Nephron progenitor cell (in vitro differentiated cells): ENCODE measurements around the gene FBRSL1.

Experiments used
- DNase-seq: peaks from one replicate; pipeline ENCODE4 v3.0.0; 2021
- H3K27ac Mint-ChIP-seq: 2 replicates; pipeline ENCODE4 v1.8.0; 2021; ENCODE audit warnings: mild to moderate bottlenecking, moderate library complexity, mixed read lengths
- H3K27me3 Mint-ChIP-seq: 2 replicates; pipeline ENCODE4 v1.8.0; 2021; ENCODE audit warnings: mild to moderate bottlenecking, low read depth, mixed read lengths; ENCODE audit not compliant: poor library complexity
- H3K36me3 Mint-ChIP-seq: 2 replicates; pipeline ENCODE4 v1.8.0; 2021; ENCODE audit warnings: low read depth, mixed read lengths
- H3K4me1 Mint-ChIP-seq: 2 replicates; pipeline ENCODE4 v1.8.0; 2021; ENCODE audit warnings: mixed read lengths
- H3K4me3 Mint-ChIP-seq: 2 replicates; pipeline ENCODE4 v1.8.0; 2021; ENCODE audit warnings: mild to moderate bottlenecking, moderate library complexity, mixed read lengths
- H3K9me3 Mint-ChIP-seq: 2 replicates; pipeline ENCODE4 v1.8.0; 2021; ENCODE audit warnings: mild to moderate bottlenecking, moderate library complexity, mixed read lengths
- CTCF ChIP-seq: fragments of 200-600 bp; sonication (generic); IDR thresholded peaks from 2 replicates; pipeline ENCODE4 v1.5.0; 2021; ENCODE audit warnings: antibody characterized with exemption

Gene FBRSL1

GRCh38 chr12:132560364-132560613, 70.3 kb downstream of the FBRSL1 start:
- Mint-ChIP-seq H3K27me3 (peaks cover 6% of the 10 kb centered on the region), H3K36me3 (peaks cover 5% of the 10 kb centered on the region), H3K9me3 (no peaks in the 10 kb centered on the region), H3K4me3 (peak overlapping the region; percentile 75), H3K4me1 (peaks cover 22% of the 10 kb centered on the region), H3K27ac (no peak overlapping the region)
- no peak for TF ChIP-seq CTCF
- DNase-seq, result peak; percentile 64

GRCh38 chr12:132560614-132561426, 70.9 kb downstream of the FBRSL1 start:
- H3K9me3 Mint-ChIP-seq, result no peaks in the 10 kb centered on the region
- DNase-seq, result peak; percentile 91
- peaks cover 2% of the 10 kb centered on the region for H3K27me3 Mint-ChIP-seq
- H3K4me3 Mint-ChIP-seq, result peak overlapping the region; percentile 86
- TF ChIP-seq CTCF, result peak; percentile 90
- H3K4me1 Mint-ChIP-seq, result peaks cover 28% of the 10 kb centered on the region
- no peak overlapping the region for H3K27ac Mint-ChIP-seq
- peaks cover 10% of the 10 kb centered on the region for H3K36me3 Mint-ChIP-seq
